Activated CD4-positive, alpha-beta T cell treated with anti-CD3 and anti-CD28 coated beads, Interleukin-2, Interleukin-6, amounts not matched to agents 100 ng/mL and 50 ng/mL, durations not matched to agents 16 hours and 8 hours (primary cell): ENCODE results near the gene TMPRSS6.

ENCODE experiments used
- DNase-seq: peaks from one replicate; pipeline ENCODE4 v3.0.0-alpha.2; 2020

TMPRSS6 gene

DNA sequence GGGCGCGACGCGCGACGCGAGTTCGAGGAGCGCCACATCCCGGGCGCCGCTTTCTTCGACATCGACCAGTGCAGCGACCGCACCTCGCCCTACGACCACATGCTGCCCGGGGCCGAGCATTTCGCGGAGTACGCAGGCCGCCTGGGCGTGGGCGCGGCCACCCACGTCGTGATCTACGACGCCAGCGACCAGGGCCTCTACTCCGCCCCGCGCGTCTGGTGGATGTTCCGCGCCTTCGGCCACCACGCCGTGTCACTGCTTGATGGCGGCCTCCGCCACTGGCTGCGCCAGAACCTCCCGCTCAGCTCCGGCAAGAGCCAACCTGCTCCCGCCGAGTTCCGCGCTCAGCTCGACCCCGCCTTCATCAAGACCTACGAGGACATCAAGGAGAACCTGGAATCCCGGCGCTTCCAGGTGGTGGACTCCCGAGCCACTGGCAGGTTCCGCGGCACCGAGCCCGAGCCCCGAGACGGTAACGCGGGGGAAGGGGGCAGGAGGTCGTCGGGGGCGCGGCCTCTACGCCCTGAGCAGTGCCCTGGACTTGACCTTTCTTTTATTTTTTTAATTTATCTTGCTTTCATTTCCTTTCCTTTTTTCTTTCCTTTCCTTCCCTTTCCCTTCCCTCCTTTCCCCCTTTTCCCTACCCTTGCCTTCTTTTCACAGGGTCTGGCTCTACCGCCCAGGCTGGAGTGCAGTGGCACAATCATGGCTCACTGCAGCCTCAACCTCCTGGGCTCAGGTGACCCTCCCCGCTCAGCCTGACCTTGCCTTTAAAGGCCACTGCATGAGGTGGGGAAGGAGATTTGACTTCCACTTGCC lies 85.0 kb downstream of the TMPRSS6 start:
- no peak for DNase-seq

- DNase-seq: no peak
These were observed 85.7 kb downstream of the TMPRSS6 start for GRCh38 chr22:37023743-37024338.

GRCh38 chr22:37022483-37023337 lies 86.8 kb downstream of the TMPRSS6 start:
- no peak for DNase-seq

GRCh38 chr22:37021710-37022482 lies 87.6 kb downstream of the TMPRSS6 start:
- DNase-seq: peak; percentile 70

DNA sequence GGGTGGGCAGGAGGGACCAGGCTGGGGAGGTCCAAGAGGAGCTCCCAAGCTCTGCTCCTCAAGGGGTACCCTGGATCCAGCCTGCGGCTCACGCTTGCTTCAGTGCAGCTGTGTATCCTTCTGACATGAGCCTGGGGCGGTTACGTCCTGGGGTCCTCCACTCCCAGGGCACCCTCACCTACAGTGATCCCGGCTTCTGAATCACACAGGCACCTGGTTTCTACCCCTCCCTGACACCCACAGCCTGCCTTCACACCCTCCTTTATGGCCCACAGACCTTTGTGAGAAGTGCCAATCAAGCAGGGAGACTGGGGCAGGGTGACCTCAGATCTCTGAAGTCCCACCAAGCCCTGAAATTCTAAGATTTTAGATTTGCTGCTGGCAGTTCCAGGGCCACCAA lies 88.5 kb downstream of the TMPRSS6 start:
- DNase-seq: no peak

- peak; percentile 23 for DNase-seq
These were observed 89.4 kb downstream of the TMPRSS6 start for GRCh38 chr22:37020192-37020479.

GRCh38 chr22:37019309-37020191 lies 90.0 kb downstream of the TMPRSS6 start, which contains the start of the genes MPST and TST:
Gene MPST (plus strand): TSS chr22:37019742. CDS start chr22:37019837, 95 bp downstream.
Gene TST (minus strand): TSS chr22:37019447. CDS start chr22:37018732, 715 bp downstream.
- peak; percentile 63 for DNase-seq

DNA sequence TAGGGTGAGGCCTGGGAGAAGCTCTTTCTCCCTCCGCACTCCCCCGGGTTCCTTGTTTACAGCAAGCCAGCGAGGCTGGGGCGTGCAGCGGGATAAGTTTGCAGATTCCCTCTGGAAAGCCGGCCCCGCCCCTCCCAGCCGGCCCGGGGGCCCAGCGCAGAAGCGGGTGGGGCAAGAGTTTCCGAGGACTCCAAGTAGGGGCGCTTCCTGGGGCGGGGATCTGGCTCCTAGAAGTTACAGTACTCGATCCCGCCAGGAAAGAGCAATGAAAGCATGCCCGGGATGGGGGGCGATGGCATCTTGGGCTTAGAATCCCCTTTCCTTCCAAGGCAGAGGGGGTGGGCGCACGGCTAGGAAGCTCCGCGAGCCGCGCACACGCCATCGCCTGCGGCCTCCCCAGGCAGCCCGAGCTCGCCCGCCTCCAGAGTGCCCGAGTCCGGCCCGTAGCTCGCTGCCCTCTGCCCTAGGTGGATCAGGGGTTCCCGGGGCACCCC lies 90.7 kb downstream of the TMPRSS6 start:
- DNase-seq: no peak

DNA sequence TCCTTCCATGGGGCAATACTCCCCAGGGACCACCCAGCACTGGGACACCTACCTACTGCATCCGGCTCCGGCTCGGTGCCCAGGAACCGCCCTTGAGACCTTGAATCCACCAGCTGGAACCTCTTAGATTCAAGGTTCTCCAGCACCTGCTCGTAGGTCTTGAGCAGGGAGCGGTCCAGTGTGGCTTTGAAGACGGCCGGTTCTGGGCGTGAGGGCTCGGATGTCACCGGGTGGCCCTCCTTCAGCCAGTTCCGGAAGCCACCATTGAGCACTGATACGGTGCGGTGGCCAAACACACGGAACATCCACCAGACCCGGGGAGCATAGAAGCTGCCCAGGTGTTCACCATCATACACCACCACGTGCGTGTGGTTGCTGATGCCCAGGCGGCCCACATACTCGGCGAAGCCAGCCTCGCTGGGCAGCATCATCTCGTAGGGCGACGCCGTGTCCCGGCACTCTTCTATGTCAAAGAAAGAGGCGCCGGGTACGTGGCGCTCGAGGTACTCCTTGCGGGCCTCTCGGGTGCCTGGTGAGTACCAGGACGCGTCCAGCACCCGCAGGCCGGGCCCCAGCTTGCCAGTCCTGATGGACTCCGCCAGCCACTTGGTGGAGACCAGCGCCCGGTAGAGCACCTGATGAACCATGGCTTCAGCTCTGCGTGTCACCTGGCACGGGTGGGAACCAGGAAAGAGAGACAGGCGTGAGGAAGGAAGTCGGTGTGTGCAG lies 91.3 kb downstream of the TMPRSS6 start:
- DNase-seq: no peak

GRCh38 chr22:37017356-37017755 lies 92.2 kb downstream of the TMPRSS6 start:
- no peak for DNase-seq

GRCh38 chr22:37016134-37016910 lies 93.2 kb downstream of the TMPRSS6 start:
- no peak for DNase-seq

DNA sequence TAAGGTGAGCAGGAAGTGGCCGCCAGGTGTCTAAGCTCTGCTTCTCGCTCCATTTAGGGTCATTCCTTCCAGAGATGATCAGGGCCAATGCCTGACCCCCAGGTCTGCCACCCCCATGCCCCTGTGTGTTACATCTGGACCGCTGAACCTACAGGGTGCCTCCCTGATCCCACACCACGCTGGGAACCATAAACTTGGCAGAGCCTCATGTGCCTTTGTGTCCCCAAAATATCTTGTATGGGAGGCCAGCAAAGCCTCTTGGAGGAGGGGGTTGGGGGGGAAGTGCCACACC lies 94.0 kb downstream of the TMPRSS6 start:
- DNase-seq: no peak
